T follicular helper cell (primary cell): ENCODE results near the gene EZH2.

Experiments
- DNase-seq: peaks from one replicate; pipeline ENCODE4 v3.0.0-alpha.2; 2020; ENCODE audit warnings: low read depth

EZH2 gene

DNA sequence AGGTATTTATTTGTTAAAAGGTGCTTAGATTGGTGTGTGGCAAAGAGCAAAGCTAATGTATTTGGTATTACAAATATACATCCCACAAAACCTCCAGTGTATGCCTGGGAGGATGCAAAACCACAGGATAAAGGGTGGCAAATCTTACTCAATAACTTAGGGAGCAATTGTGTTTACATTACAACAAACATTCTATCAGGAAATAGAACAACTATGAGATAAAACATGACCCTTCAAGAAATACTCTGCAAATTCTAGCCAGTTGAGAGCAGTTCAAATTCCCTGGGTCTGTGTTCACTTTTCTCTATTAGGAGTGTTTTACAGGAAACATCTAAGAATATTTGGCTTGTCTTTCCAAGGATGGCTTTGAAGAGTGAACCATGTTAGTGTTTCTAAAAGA lies 120.5 kb downstream of the EZH2 start:
- DNase-seq: no peak

DNA sequence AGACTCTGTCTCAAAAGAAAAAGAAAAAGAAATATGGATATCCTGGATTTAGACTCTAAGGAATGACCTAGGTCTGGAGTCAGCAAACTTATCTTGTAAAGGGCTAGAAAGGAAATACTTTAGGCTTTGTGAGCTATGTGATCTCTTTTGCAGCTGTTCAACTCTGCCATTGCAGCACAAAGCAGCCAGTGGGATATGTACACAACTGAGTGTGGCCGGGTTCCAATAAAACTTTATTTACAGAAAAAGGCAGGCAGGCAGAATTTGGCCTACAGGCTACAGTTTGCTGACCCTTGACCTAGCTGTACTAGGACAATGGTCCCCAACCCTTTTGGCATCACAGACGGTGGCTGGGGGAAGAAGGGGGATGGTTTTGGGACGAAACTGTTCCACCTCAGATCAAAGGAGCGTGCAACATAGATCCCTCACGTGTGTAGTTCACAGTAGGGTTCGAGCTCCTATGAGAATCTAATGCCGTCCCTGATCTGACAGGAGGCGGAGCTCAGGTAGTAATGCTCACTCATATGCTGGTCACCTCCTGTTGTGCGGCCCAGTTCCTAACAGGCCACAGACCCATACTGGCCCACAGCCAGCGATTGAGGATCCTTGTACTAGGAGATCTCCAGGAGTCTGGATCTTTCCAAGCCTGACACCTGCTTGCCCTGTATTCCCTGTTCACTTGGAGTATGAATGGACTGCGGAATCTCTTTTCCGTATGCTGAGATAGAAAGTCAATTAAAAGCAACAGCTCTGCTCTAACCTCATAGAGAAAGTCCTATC lies 122.4 kb downstream of the EZH2 start:
- no peak for DNase-seq
